Pancreas (tissue), 10 donors: ENCODE data around the gene KCNMA1. TPM values are rescaled to one million over a fixed set of nuclear protein-coding genes. Genes with fewer than 3 reads are reported as not detected.

Experiments
- ATAC-seq, 4 donors: fragments of 200-7000 bp; cut with Tn5 transposase; one replicate each; pipeline versions ENCODE4 v1.8.0 to v1.9.1; 2020; ENCODE audit warnings: mild to moderate bottlenecking in 4 of 4, moderate library complexity in 4 of 4
- DNase-seq, 6 donors: peaks; one replicate each; pipeline ENCODE4 v3.0.0-alpha.2; 2020
- FAIRE-seq: peaks from 2 replicates; lab custom pipeline; 2012; peaks lifted over from hg19 to GRCh38; lab: Jason Lieb, UNC
- H3K27ac ChIP-seq, 4 donors: fragments of 200-600 bp; sonication (generic); 1 replicate in 3 of 4; 2 replicates in 1 of 4; pipeline versions ENCODE4 v1.5.0 to v1.8.0; 2020
- H3K27me3 ChIP-seq, 4 donors: fragments of 200-600 bp; one replicate each; pipeline ENCODE4 v1.8.0; 2021
- H3K36me3 ChIP-seq, 3 donors: fragments of 200-600 bp; sonication (generic) in 1 of 3; one replicate each; pipeline versions ENCODE4 v1.5.0 to v1.8.0; 2020 to 2021
- H3K4me1 ChIP-seq, 3 donors: fragments of 200-600 bp; one replicate each; pipeline ENCODE4 v1.8.0; 2021
- H3K4me3 ChIP-seq, 4 donors: fragments of 200-600 bp; sonication (generic) in 2 of 4; one replicate each; pipeline versions ENCODE4 v1.5.0 to v1.8.0; 2020 to 2021
- H3K9me3 ChIP-seq, 4 donors: fragments of 200-600 bp; one replicate each; pipeline ENCODE4 v1.8.0; 2021
- WGBS, 2 donors: extraction: QIAGEN DNeasy Blood & Tissue Kit; methylation state at CpG; one replicate each; pipeline ENCODE4 v1.1.7; 2013; 5-methylcytosine and 5-hydroxymethylcytosine counted together
- intact Hi-C, 3 donors: fragments of 100-400 bp; cut with DNase I; formaldehyde crosslinking; loops; one replicate each; pipeline versions ENCODE4 v1.11.1 to v1.14.2; 2022
- polyA plus RNA-seq, 2 donors: library from polyadenylated mRNA; stranded (reverse); fragments of 200-250 nt; gene quantifications; one replicate each; pipeline ENCODE4 v1.2.3, GENCODE V29; 2013
- total RNA-seq, 6 donors: library from RNA; stranded (reverse); fragmentation: NEBNext Ultra II Directional in 4 of 6; extraction: Animal tissue kit (Norgen Biotek cat#: 25700) in 4 of 6; gene quantifications; one replicate each; pipeline versions ENCODE4 v1.2.1 to v1.2.4, GENCODE V29; 2021 to 2023
- TF ChIP-seq, protein P1 (sequence below), 4 donors: fragments of 200-600 bp; sonication (generic) in 3 of 4; IDR thresholded peaks; one replicate each; pipeline versions ENCODE4 v1.5.0 to v1.8.0; 2021; ENCODE audit warnings: antibody characterized with exemption in 4 of 4
- donor health status: healthy with polysubstance abuse.
- donor health status: DM: no; HTN: no; CAD: no; lungs with moderate emphysema.
- donor health status: DM: no; HTN: no; CAD: no.
- donor health status: control.
- donor health status: control.
- donor health status: Bipolar disorder and iron deficiency.
- donor health status: DM: yes; HTN: yes; CAD: no.
- donor health status: DM: no; HTN: no; CAD: no.
- donor health status: DM: no; HTN: no; CAD: no.
- donor health status: DM: yes; HTN: yes; CAD: no.

Gene KCNMA1
- total and polyA plus RNA-seq, 8 donors, result 3.5 to 19.4 (median 9.3) TPM

DNA sequence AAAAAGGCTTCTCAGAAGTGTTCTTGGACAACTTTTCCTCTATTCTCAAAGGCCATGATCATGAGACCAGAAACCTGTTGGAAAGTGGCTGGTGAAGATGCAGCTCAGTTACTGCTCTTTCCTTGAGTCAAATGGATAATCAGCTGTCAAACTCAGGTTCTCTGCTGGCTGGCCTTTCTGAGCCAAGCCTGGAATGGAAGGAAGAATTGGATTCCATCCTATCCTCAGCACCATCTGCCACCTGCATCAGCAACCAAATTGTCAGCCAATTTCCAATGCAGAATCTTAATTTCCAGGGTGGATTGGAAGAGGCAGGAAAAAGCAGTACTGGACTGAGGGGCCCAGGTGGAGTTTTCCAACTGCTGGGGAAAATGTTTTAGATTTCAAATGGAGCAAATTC lies 631.7 kb downstream of the KCNMA1 start:
- Histone ChIP-seq H3K27me3 (no peaks in the 10 kb centered on the region), H3K36me3 (no peaks in the 10 kb centered on the region), H3K4me3 (no peak overlapping the region), H3K9me3 (no peaks in the 10 kb centered on the region), H3K4me1 (no peaks in the 10 kb centered on the region), H3K27ac (no peak overlapping the region)
- ATAC-seq (no peak), DNase-seq (no peak), FAIRE-seq (no peak)
- TF ChIP-seq, protein P1, sequence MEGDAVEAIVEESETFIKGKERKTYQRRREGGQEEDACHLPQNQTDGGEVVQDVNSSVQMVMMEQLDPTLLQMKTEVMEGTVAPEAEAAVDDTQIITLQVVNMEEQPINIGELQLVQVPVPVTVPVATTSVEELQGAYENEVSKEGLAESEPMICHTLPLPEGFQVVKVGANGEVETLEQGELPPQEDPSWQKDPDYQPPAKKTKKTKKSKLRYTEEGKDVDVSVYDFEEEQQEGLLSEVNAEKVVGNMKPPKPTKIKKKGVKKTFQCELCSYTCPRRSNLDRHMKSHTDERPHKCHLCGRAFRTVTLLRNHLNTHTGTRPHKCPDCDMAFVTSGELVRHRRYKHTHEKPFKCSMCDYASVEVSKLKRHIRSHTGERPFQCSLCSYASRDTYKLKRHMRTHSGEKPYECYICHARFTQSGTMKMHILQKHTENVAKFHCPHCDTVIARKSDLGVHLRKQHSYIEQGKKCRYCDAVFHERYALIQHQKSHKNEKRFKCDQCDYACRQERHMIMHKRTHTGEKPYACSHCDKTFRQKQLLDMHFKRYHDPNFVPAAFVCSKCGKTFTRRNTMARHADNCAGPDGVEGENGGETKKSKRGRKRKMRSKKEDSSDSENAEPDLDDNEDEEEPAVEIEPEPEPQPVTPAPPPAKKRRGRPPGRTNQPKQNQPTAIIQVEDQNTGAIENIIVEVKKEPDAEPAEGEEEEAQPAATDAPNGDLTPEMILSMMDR (IDR thresholded peaks at IDR 0.05), result no peak
- intact Hi-C loops, result no loop called here

DNA sequence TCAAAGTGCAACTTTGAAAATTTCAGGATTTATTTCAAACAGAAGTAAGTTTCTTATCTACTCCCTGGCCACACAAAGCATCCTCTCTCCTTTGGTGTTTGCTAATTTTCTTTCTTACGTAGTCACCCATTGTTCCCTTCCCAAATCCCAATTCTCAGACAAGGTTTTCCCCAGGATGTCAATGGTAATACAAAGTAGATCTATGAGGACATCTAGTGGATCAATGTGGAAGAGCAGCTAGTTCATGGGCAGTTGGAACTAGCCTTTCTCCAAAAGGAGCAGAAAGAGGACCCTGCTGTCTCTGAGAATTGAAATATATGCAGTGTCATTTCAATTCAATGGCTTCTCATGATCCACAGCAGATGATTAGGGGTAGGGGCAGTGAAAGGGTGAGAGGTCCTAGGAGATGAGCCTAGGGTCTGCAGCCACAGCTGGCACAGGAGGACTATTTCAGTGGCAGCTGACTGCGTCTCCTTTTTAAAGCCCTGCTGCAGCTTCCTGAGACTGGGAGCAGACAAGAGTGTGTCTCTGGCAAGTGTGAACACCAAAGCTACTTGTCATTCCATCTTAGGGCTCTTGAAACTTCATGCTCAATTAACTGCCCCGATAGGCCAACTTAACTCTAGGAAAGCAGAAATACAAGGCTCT lies 632.6 kb downstream of the KCNMA1 start:
- Histone ChIP-seq H3K27ac (no peak overlapping the region), H3K27me3 (no peaks in the 10 kb centered on the region), H3K9me3 (no peaks in the 10 kb centered on the region), H3K4me1 (no peaks in the 10 kb centered on the region), H3K36me3 (no peaks in the 10 kb centered on the region), H3K4me3 (no peak overlapping the region)
- ATAC-seq, result peak in 3 of 4 donors; percentile 78 to 83 (median 82)
- WGBS, 2 donors, result 62 to 75% methylated on average over 3 of the region's 3 CpGs
- intact Hi-C loops, result no loop called here
- DNase-seq, result peak in 1 of 6 donors; percentile 16
- peak; percentile 41 for FAIRE-seq
- TF ChIP-seq, protein P1 (IDR thresholded peaks at IDR 0.05), result peak; percentile 55 to 78 (median 70)

DNA sequence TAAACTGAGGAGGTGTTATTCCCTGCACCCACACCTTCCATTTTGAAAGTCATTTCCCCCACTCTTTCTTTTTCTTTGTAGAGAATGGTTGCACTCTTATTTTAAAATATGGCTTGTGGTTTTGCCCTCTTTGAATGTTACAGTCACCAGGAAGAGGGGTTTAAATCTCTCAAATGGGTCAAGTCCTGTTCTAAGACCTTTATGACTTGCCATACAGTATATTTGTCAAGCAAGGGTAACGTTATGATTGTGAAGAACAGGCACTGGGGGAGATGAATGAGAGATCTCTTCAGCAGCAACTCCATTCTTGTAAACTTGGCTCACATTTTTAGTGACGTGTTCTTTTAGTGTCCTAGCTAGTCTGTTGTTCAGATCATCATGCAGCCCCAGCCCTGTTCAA lies 634.7 kb downstream of the KCNMA1 start:
- TF ChIP-seq, protein P1 (IDR thresholded peaks at IDR 0.05), result no peak
- H3K27ac ChIP-seq, result no peak overlapping the region
- H3K27me3 ChIP-seq, result no peaks in the 10 kb centered on the region
- DNase-seq (no peak), ATAC-seq (no peak), FAIRE-seq (no peak)
- H3K4me1 ChIP-seq, result no peaks in the 10 kb centered on the region
- 40 to 76% methylated on average over 2 of the region's 2 CpGs for WGBS, 2 donors
- intact Hi-C loops, result no loop called here
- no peaks in the 10 kb centered on the region for H3K9me3 ChIP-seq
- no peak overlapping the region for H3K4me3 ChIP-seq
- no peaks in the 10 kb centered on the region for H3K36me3 ChIP-seq

DNA sequence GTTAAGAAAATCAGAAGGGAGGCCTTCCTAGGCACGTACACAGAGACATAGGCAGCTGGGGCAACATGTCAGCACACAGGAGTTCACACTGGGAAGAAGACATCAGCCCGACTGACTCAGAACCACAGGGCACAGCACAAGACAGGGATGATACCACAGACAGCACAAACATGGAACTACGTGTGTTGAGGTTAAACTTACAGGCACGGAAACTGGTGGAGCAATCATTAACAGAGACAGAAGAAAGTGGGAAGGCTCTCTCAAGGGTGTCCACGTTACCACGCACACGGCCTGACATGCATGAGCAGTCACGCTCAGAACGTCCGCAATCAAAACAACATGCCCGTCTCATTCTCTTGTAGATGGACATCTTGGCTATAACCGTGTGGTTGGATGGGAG lies 636.4 kb downstream of the KCNMA1 start:
- DNase-seq, result no peak
- H3K9me3 ChIP-seq, result no peaks in the 10 kb centered on the region
- TF ChIP-seq, protein P1 (IDR thresholded peaks at IDR 0.05), result no peak
- WGBS, 2 donors, result 84% methylated on average over 12 of the region's 12 CpGs
- no peak for ATAC-seq
- H3K4me1 ChIP-seq, result no peaks in the 10 kb centered on the region
- H3K36me3 ChIP-seq, result no peaks in the 10 kb centered on the region
- no peaks in the 10 kb centered on the region for H3K27me3 ChIP-seq
- intact Hi-C loops, result no loop called here
- FAIRE-seq, result no peak
- no peak overlapping the region for H3K27ac ChIP-seq
- no peak overlapping the region for H3K4me3 ChIP-seq

DNA sequence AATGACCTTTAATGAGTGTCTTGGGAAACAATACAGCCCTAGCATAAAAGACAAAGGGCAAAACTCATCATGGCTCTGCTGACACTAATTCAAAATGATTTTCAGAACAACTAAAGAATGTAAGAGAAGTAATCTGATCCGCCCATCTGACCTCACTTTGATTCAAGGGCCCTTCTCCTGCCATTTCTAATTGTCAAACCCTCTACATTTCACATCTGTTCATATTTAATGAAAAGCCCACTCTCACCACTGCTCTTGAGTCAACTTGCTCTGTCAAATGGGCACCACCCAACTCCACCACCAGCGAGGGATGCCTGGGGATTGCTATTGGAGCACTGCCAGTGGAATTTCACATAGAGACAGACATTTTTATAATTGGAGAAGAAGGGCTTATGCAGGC lies 639.2 kb downstream of the KCNMA1 start:
- ATAC-seq, result no peak
- no peak overlapping the region for H3K4me3 ChIP-seq
- 84 to 92% methylated on average over 2 of the region's 2 CpGs for WGBS, 2 donors

More for the DNA sequence above, 639.2 kb downstream of the KCNMA1 start:
- Histone ChIP-seq H3K27ac (no peak overlapping the region), H3K27me3 (no peaks in the 10 kb centered on the region), H3K4me1 (no peaks in the 10 kb centered on the region), H3K36me3 (no peaks in the 10 kb centered on the region), H3K9me3 (no peaks in the 10 kb centered on the region)
- FAIRE-seq (no peak), DNase-seq (no peak)
- intact Hi-C loops, result no loop called here
- TF ChIP-seq, protein P1 (IDR thresholded peaks at IDR 0.05), result no peak
